ENCODE measurements around the gene MLH3.

The MLH3 gene

DNA sequence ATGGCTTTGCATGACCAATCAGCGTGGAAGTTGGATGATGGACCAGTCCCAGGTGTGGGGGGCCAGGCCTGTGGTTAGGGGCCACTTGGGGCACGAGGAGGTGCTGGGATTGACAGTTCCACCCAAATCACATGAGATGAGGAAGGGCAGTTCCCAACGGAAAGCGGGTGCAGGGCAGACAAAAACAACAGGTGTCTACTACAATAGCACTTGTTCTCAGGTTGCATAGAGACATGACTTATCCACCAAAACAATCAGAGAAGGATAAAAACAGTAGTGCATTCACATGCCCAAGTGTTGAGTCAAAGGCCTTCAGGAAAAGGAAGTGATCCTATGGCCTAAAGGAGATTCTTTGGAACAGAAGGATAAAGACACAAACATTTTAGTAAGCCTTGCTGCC, 63.1 kb downstream of the MLH3 start:
- in situ Hi-C loops (cut with MboI; ENCODE audit: low sequenced_read_pairs) = no loop called here

DNA sequence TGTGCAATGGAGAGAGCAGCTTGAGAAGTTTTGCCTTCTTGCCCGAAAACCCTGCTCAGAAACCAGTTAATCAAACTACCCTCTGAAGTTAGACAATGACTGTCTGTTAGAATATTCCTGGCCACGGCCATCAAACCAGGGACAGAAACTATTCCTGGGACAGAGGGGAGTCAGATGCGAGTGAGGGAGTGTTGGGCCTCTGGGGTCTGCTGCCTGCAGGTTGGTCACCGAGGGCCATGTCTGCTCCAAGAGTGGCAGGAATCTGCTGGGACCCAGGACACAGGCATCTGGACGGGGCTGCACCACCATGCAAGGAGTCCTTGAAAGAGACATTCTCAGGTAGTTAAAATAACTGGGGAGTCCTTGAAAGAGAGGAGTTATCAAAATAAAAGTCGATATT, 65.5 kb downstream of the MLH3 start:
- in situ Hi-C loops (cut with MboI; ENCODE audit: low sequenced_read_pairs) = no loop called here

DNA sequence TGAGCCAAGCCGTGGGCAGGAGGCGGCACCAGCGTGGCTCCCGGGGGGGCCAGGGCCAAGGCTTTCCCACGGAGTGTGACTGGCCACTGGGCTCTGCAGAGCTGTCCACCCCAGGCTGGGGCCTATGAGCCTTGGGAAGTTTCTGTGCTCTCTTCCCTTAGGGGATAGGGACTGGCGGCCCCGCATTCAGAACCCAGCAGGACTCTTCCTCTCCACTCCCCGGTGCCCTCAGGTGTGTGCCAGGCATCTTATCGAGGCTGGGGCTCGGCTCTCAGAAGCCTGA, 66.3 kb downstream of the MLH3 start:
- in situ Hi-C loops (cut with MboI; ENCODE audit: low sequenced_read_pairs) = no loop called here

DNA sequence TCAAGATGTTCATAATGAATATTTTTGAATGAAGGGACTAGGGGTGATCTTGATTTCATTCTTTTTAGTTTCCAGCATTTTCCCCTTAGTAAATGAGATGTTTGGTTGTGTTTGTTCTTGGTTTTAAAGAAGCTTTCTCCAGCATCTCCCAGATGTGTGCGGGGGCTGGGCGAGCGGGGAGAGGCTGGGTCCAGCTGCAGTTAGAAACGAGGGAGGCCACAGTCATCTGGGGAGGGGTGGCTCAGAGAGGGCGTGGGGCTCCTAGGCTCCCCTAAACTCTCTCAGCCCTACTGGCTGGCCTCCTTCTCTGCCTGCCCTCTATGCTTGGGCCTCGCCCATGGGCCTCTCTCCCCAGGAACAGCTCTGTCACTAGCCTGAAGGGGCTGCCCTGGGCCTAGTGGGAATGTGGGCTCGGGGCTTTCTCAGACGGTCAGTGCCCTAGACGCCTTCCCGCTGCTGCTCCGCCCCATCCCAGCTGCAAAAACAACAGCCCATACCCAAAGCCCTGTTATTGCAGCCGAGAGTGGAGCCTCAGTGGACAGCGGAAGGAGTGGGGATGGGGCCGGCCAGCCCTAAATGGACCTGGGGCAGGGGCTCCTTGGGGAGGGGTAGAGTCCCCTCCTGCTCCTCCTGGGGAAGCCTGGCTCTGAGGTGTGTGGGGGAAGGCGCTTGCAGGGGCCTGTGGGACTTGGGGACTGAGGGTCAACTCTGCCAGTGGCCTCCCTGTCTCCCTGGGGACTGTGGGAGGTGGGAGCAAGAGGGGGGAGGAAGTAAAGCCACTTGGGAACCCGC, 66.8 kb downstream of the MLH3 start:
- in situ Hi-C loops (cut with MboI; ENCODE audit: low sequenced_read_pairs) = no loop called here

DNA sequence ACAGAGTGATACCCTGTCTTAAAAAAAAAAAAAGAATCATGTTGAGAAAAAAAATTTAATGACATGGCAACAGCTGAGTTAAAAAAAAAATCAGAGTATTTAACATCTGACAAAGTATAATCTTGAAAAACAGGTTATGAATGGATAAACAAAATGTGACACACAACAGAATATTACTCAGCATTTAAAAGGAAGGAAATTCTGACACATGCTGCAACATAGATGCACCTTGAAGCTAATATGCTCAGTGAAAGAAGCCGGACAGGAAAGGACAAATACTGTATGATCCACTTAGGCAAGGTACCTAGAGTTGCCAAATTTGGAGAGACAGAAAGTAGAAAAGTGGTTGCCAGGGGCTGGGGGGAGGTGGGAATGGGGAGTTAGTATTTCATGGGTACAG, 67.9 kb downstream of the MLH3 start:
- in situ Hi-C loops (cut with MboI; ENCODE audit: low sequenced_read_pairs) = no loop called here

DNA sequence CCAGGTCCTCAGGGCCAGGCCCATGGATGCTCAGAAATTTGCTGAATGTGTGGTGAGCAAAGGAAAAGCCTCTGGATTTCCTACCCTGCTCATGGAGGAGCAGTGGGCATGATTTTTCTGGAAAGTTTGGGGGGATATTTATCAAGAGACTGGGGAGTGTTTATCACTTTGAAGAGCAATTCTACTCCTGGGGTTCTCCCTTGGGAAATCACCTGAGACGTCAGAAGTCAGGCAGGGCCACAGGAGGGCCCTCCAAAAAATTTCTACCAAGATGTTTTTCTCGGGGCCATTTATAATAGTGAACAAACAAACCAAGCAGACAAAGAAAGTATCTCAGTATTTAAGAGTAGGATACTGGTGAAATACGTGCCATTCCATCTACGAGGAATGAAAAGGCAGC, 68.6 kb downstream of the MLH3 start:
- in situ Hi-C loops (cut with MboI; ENCODE audit: low sequenced_read_pairs) = no loop called here

DNA sequence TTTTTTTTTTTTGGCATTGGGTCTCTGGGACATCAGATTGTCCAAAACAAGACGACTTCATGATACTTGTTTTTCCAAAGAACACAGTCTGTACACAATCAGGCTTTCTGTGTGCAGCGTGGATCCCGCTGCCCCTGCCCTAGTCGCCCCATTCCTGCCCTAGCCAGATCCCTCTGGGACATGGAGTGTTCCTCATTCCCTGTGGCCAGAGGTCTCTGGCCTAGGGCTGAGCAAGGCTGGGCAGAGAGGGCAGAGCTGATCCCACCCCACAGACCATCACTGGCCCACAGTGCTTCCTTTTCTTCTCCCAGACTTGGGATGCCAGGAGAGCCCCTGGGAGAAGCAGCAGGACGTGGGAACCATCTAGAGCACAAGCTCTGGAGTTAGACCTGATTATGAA, 69.4 kb downstream of the MLH3 start:
- in situ Hi-C loops (cut with MboI; ENCODE audit: low sequenced_read_pairs) = no loop called here

DNA sequence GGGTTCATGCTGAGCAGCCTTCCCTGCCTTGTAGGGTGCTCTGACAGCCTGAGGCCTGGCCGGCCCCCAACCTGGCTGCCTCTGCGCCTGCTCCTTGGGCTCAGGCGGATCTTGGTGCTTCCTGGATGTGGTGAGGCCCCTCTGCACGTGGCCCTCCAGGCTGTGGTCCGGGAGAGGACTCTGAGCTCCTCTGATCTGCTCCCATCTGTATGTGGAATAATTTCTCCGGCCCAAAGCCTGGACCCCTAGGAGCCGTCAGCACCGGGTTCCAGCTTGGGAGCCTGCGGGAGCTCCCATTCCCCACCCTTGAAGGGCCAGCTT, 69.8 kb downstream of the MLH3 start:
- in situ Hi-C loops (cut with MboI; ENCODE audit: low sequenced_read_pairs) = no loop called here

DNA sequence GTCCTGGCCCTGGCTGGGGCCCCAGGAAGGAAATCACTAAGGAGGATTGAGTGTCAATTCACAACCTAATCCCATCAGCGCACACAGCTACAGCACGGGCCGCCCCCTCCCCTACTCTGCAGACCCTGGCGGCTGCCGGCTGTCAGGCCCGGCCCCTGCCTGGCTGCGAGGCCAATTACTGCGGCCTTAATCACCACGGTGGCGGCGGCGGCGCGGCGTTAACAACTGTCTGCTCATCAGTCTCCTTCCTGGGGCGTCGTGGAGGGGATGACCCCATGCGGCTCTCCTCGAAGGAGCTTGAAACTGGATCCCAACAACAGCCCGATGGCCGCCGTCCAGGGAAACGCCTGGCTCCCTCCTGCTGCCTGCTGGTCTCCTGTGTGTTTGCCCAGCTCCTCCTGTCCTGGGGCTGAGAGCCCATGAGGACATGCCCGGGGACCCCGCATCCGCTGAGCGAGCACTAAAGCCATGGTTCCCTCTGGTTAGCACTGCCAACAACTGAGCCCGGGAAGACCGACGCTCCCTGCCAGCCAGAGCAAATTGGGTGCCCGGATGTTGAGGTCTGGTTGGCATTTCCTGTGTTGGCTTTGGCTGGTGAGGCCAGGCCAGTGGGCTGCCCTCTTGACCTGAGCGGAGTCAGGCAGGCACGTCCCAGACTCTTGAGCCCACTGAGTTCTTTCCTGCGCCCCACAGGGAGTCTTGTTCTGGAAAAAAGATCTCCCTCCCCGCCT, 70.4 kb downstream of the MLH3 start:
- in situ Hi-C loops (cut with MboI; ENCODE audit: low sequenced_read_pairs) = no loop called here

DNA sequence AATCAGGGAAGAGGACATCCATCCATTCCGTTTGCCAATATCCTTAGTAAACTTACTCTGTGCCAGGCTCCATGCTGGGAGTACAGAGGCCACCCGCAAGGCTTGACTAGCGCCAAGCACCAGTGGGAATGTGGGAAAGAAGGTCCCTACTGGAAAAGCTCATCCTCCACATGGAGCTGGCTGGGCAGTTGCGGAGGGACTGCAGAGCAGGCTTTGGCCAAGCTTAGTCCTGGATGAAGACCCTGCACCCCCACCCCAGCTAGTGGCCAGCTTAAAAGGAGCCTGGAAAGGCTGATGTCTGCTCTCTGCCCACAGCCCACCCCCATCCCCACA, 70.9 kb downstream of the MLH3 start:
- in situ Hi-C loops (cut with MboI; ENCODE audit: low sequenced_read_pairs) = no loop called here

DNA sequence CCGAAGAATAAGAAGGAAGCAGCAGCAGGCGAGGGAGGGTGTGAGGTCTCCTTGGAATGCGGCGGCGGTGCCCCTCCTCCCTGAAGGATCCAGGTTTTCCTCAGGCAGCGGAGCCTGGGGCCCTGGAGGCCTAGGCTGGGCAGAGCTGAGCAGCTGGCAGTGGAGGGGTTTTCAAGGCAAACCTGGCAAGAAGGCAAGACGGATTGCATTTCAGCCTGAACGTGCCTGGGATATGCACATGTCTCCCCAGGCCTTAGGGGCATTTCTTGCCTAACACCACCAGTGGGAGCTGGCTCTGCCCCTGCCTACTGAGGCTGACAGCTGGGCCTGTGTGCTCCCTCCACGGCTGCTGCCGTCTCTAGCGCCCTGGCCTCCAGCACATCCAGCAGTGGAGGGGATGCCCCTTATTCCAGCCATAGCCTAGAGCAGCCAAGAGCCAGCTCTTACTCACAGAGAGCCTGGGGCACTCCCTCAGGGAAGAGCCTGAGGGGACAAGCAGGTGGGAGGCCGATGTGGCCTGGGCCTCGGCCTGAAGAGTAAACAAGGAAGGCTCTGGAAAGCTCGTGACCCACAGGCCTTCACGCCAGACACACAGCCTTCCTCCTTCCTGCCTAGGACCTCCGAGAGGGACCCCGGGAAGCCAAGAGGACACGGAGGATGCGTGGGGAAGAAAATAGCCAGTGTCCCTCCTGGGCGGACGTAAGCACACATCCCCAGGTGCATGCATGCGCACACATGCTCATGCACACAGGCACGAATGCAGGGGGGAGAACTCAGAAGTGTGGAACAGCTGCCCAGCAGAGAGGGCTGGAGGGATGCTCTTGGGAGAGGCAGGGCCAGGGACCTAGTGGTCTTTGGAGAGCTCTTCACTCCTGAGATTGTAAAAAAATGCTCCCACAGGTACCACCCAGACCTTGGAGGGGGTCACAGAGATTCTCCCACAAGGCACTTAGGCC, 71.5 kb downstream of the MLH3 start:
- in situ Hi-C loops (cut with MboI; ENCODE audit: low sequenced_read_pairs) = no loop called here

DNA sequence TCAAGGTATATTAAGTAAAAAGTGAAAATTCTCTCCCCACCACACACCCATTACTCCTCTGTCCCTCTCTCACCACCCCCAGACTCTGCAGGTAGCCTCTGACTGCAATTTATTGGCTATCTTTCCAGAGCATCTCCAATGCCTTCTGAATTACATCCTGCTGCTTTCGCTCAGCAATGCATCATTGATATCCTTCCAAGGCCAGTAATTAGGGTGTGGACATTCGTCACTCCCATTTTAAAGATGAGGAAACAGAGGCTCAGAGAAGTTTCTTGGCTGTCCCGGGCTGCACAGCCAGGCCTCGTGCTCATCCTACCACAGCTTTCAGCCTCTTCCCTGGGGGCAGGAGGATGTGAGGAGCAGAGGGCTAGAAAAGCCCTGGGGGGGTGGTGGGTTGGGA, 72.2 kb downstream of the MLH3 start:
- in situ Hi-C loops (cut with MboI; ENCODE audit: low sequenced_read_pairs) = no loop called here

DNA sequence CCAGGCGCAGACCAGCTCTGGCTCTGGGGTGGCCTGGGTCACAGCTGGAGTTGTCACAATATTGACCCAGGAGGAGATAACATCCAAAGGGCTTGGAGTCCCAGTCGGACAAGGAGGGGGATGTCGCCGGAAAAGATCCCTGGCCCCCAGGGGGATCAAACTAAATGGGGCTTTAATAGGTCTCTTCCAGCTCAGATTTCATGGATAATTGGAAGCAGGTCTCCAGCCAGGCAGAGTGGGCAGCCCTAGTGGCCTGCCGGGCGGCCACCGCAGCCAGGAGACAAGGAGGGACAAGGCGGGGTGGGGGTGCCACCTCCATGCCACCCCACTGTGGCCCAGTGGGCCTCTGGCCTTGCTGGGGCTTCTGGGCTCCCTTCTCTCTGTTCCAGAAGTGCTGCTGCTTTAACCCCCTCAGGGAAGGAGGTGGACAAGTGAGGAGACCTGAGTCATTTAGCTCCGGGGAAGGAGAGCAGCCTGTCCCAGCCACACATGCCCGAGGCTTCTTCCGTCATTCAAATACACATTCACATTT, 72.8 kb downstream of the MLH3 start:
- in situ Hi-C loops (cut with MboI; ENCODE audit: low sequenced_read_pairs) = no loop called here

DNA sequence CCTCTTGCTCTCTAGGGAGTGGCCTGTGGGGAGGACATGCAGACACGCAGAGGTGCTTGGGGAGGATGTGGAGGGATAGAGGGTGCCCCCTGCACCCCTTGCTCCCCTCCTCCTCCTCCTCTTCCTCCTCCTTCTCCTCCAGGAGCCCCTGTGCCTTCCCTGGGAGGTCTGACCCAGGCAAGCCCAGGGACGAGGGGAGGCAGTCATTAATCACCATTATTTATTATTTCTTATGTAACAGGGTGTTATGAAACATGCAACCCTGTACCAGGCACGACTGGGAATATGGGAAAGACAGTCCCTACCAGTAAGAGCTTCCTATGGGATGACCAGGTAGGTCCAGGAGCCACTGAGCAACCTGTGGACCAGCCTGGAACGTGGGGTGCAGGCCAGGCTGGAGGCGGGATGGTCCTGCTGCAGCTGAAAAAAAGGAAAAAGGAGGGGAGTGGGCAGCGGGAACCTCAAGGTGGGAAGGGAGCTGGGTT, 73.3 kb downstream of the MLH3 start:
- in situ Hi-C loops (cut with MboI; ENCODE audit: low sequenced_read_pairs) = no loop called here

DNA sequence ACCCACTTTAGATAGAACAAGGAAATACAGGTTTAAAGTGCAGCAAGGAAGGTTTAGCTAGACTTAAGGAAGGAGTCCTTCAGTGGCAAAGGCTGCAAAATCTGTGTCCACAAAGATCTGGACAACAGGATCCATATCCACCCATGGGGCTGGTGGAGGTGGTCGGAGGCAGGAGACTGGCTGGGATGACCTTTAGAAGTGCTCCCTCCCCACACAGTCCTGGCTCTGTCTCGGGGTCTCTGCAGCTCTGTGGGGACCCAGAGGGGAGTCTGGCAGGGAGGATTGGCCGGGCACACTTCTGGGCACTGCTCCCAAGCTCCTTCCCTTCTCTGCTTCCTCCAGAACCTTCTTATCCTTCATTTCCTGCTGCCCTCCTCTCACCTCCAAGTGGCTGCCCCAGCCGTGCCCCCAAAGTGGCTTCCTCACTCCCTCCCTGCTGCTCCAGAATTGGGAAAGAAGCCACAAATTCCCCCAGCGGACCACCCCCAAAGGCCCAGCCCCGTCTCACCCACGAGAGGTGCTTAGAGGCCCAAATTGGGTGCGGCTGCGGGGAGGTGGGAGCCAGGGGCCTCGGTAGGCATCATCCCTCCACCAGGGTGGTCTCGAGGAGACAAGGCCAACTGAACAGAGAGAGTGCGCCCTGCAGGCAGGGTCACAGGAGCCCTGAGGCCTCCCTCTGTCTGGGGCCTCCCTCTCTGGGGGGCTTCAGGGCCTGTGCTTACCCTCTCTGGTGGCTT, 73.9 kb downstream of the MLH3 start:
- in situ Hi-C loops (cut with MboI; ENCODE audit: low sequenced_read_pairs) = no loop called here

DNA sequence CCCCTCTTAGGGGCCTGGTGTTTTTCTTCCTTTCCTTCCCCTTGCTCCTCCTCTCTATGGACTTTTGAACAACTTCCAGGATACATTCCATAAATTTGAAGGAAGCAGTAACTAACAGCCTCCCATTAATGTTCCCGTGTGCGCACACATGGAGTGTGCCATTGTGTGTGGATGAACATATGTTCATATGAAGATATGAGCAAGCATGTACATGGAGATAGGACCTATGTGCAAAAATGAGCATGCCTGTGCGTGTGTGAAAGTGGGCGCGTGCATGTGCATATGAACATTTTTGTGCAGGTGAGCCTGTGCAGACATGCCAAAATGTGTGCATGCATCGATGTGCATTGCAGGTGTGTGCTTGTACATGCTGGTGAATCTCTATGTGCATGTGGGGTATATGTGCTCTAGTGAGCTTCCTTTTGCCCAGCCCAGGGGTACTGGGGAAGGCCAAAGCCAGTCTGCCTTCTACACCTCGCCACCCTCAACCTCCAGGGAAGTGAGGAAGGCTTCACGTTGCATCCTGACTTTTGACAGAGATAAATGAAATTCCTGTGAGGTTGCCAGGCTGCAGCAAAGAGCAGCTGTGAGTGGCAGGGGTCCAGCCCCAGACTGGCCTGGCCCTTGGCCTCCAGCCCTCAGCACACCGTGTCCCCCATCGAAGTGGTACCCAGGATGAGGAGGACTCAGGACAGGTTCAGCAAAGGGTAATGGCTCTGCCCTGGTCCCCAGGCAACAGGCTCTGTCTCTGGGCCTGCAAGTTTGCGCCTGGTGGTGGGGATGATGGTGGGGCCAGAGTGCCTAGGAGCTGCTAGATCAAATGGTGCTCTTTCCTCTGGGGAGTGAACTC, 74.8 kb downstream of the MLH3 start:
- in situ Hi-C loops (cut with MboI; ENCODE audit: low sequenced_read_pairs) = no loop called here

DNA sequence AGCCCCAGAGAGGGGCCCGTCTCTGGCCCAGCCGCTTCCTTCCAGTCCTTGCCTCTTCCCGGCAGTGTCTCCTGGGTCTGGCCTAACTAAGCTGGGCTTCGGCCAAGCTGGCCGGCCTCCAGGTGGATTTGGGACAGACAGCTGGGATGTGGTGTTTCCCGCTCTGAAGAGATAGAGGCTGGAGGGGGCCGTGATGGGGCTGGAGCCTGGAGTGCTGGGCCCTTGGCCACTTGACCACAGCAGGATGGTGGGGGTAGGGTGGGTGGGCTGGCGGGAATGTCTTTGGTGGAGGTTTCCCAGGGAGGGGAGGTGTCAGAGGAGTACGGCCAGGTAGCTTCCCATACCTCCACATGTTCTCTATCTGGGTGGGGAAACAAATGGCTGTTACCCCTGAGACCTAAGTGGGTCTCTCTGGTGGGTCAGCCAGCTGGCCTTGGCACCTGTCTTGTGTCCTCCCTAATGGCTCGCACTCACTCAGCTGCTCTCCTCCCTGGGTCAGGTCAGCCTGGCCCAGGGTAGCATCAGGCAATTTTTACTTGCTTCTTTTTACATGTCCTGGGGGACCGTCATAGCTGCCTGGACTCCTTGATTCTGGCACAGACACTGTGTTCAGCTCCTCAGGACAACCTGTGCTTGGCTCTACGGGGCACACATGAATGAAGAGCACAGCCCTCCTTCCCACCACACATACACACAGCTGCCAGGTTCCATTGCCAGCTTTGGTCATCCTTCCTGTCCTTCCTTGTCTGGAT, 76.0 kb downstream of the MLH3 start:
- in situ Hi-C loops (cut with MboI; ENCODE audit: low sequenced_read_pairs) = no loop called here

DNA sequence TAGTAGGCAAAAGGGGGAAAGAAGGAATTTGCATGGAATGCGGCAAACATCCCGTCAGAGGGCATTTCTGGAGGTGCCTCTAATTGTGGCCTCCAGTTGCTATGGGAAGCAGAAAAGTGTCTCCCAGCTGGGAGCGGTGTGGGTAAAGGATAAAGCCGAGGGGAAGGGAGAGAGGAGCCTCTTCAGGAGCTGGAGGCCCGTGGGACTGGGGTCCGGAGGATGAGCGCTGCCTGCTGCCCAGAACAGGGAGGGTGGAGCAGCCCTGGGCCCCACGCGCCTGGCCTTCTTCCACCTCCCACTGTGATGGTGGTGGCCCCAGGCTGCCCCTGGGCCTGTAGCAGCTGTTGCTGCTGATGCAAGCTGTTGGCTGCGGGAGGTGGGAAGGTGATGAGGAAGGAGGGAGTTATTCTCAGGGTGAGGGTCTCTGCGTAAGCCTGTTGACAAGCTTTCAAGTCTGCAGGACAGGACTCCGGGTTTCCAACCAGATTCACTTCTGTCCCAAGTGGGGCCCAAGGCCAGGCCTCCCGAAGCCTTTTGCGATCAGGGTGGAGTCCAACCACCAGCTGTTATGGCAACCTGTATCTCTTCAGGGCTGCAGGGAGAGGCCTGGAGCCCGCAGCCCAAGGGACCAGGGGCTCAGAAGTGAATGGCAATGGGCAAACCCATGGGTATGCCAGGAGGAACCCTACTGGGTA, 76.8 kb downstream of the MLH3 start:
- in situ Hi-C loops (cut with MboI; ENCODE audit: low sequenced_read_pairs) = no loop called here

DNA sequence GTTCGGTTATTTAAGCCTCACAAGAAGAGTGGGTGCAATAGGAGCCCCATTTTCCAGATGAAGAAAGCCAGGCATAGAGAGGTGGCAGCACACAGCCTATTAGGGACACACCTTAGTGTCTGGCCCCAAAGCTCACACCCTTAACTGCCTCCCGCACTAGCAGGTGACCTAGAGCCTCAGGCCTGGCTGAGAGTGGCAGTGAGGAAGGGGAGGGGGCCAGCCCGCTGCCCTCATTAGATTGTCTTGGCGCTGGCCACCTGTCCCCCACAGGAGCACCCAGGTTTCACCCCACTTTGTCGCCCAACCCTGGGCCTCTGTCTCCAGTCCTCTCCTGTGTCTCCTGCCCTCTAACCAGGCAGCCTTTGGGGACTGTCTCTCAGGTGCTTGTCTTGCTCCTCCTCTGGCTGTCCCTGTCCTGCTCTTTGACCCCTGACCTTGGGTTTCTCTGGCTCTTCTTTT, 77.3 kb downstream of the MLH3 start:
- in situ Hi-C loops (cut with MboI; ENCODE audit: low sequenced_read_pairs) = no loop called here

Measured in hTERT RPE-1 (cell line).